A673 (cell line): ENCODE data around the gene FBXL19. TPM values are rescaled to one million over a fixed set of nuclear protein-coding genes. Genes with fewer than 3 reads are reported as not detected.

Source experiments
- BruUV-seq: library from RNA; stranded (reverse); fragments of 400-500 nt; replicated peaks from 2 replicates; lab custom pipeline; 2021; lab: Mats Ljungman, UMichigan
- CTCF ChIA-PET: fragments of 300-600 bp; sonication (Branson Sonifier 250); formaldehyde crosslinking; loops from one replicate; lab custom pipeline; 2022; ENCODE audit warnings: antibody characterized with exemption; lab: Charles Lee
- POLR2A ChIA-PET: fragments of 300-600 bp; sonication (Branson Sonifier 250); formaldehyde crosslinking; loops from one replicate; lab custom pipeline; 2022; ENCODE audit warnings: antibody characterized with exemption; ENCODE audit not compliant: low non-redundant PET; lab: Charles Lee
- DNase-seq: peaks from one replicate; pipeline ENCODE4 v3.0.0-alpha.2; 2015; ENCODE audit warnings: low spot score
- H3K27ac ChIP-seq: fragments of 200-600 bp; sonication (generic); 2 replicates; pipeline ENCODE4 v1.5.1; 2016; ENCODE audit warnings: mixed run types, low read depth, mild to moderate bottlenecking, mixed read lengths, antibody characterized with exemption, low read length; ENCODE audit not compliant: poor library complexity, severe bottlenecking
- H3K27me3 ChIP-seq: fragments of 200-600 bp; sonication (generic); replicated peaks from 2 replicates; pipeline ENCODE4 v1.6.1; 2017; ENCODE audit warnings: mixed run types, low read depth, mild to moderate bottlenecking, mixed read lengths, antibody characterized with exemption, low read length; ENCODE audit not compliant: insufficient read depth, poor library complexity
- H3K36me3 ChIP-seq: fragments of 200-600 bp; sonication (generic); 2 replicates; pipeline ENCODE4 v1.6.1; 2016; ENCODE audit warnings: mixed run types, mild to moderate bottlenecking, mixed read lengths, antibody characterized with exemption, low read length; ENCODE audit not compliant: insufficient read depth, poor library complexity, severe bottlenecking
- H3K4me1 ChIP-seq: fragments of 200-600 bp; sonication (generic); 2 replicates; pipeline ENCODE4 v1.6.1; 2017; ENCODE audit warnings: mixed run types, mild to moderate bottlenecking, mixed read lengths, antibody characterized with exemption, low read length; ENCODE audit not compliant: insufficient read depth, poor library complexity, severe bottlenecking
- H3K4me3 ChIP-seq: fragments of 200-600 bp; sonication (generic); 2 replicates; pipeline ENCODE4 v1.5.1; 2016; ENCODE audit warnings: low read depth, mixed run types, mild to moderate bottlenecking, mixed read lengths, low read length; ENCODE audit not compliant: poor library complexity, severe bottlenecking
- H3K9me3 ChIP-seq: fragments of 200-600 bp; sonication (generic); 2 replicates; pipeline ENCODE4 v1.6.1; 2016; ENCODE audit warnings: mixed run types, low read depth, mild to moderate bottlenecking, mixed read lengths, antibody characterized with exemption, low read length; ENCODE audit not compliant: poor library complexity, severe bottlenecking
- EZH2 ChIP-seq: fragments of 200-600 bp; sonication (generic); IDR thresholded peaks from 2 replicates; pipeline ENCODE4 v1.6.1; 2017; ENCODE audit warnings: borderline replicate concordance, low read depth, mild to moderate bottlenecking, mixed read lengths, antibody characterized with exemption, low read length; ENCODE audit not compliant: poor library complexity, severe bottlenecking
- intact Hi-C: fragments of 100-400 bp; cut with micrococcal nuclease; formaldehyde crosslinking; loops from one replicate; pipeline ENCODE4 v1.10.0; 2022; ENCODE audit not compliant: unreplicated experiment
- total RNA-seq: library from RNA; stranded (reverse); gene quantifications from 2 replicates; pipeline ENCODE4 v1.2.3, GENCODE V29; 2021
- TF ChIP-seq, protein P1 (sequence below): fragments of 300-800, 200-600 bp; sonication (generic); conservative IDR thresholded peaks from 2 replicates; pipeline ENCODE4 v1.5.1; 2017; ENCODE audit warnings: low read depth, mild to moderate bottlenecking, antibody characterized with exemption, low read length, moderate library complexity, mixed read lengths

FBXL19 gene
- total RNA-seq, 1 experiment from 2014 or later = 39.3 TPM

DNA sequence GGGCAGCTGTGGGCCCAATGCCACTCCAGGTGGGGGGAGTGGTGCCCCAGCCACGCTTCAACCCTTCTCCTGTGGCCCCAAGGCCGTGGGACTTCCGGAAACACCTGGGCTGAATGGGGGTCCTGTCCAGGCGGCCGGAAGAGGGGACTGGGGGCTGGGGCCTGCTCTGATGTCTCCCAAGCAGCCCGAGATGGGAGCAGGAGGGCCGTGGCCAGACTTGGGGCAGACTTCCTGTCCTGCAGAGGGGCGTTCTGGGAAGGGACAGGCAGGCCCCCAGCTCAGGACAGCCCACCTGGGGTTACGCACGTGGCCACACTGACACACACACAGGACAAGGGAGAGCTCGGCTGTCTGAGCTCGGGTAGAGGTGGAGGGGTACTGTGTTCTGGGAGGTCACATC, 66.7 kb downstream of the FBXL19 start:
- Histone ChIP-seq H3K27me3 (no peaks in the 10 kb centered on the region), H3K36me3 (no peaks in the 10 kb centered on the region), H3K4me3 (no peak overlapping the region), H3K4me1 (no peaks in the 10 kb centered on the region), H3K27ac (no peak overlapping the region), H3K9me3 (no peaks in the 10 kb centered on the region)
- BruUV-seq = no TSS peak
- no peak for DNase-seq
- ChIA-PET POLR2A (no interaction called here), CTCF (no interaction called here)
- intact Hi-C loops = no loop called here
- TF ChIP-seq, protein P1, sequence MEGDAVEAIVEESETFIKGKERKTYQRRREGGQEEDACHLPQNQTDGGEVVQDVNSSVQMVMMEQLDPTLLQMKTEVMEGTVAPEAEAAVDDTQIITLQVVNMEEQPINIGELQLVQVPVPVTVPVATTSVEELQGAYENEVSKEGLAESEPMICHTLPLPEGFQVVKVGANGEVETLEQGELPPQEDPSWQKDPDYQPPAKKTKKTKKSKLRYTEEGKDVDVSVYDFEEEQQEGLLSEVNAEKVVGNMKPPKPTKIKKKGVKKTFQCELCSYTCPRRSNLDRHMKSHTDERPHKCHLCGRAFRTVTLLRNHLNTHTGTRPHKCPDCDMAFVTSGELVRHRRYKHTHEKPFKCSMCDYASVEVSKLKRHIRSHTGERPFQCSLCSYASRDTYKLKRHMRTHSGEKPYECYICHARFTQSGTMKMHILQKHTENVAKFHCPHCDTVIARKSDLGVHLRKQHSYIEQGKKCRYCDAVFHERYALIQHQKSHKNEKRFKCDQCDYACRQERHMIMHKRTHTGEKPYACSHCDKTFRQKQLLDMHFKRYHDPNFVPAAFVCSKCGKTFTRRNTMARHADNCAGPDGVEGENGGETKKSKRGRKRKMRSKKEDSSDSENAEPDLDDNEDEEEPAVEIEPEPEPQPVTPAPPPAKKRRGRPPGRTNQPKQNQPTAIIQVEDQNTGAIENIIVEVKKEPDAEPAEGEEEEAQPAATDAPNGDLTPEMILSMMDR = no peak
- TF ChIP-seq EZH2 = no peak

DNA sequence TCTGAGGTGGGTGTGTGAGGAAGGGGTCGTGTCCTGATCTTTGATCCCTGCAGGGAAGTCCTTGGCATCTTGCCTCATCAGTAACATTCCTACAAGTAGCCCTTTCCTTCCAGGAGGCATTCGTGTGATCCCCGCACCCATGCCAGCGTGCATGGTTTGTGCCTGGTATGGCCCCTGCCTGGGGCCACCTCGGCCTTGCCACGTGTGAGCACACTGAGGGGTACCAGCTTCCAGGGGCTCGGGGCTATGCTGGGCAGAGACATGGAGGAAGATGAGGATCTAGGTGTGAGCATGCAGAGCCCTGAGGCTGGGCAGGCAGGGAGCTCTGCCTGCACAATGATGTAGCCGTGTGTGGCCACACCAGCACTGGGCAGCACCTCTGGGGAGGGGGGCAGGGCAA, 67.7 kb downstream of the FBXL19 start:
- no TSS peak for BruUV-seq
- Histone ChIP-seq H3K27me3 (no peaks in the 10 kb centered on the region), H3K9me3 (no peaks in the 10 kb centered on the region), H3K4me3 (no peak overlapping the region), H3K4me1 (no peaks in the 10 kb centered on the region), H3K27ac (no peak overlapping the region), H3K36me3 (no peaks in the 10 kb centered on the region)
- ChIA-PET CTCF (no interaction called here), POLR2A (no interaction called here)
- no peak for DNase-seq
- TF ChIP-seq, protein P1 = no peak
- no peak for TF ChIP-seq EZH2
- intact Hi-C loops = no loop called here

DNA sequence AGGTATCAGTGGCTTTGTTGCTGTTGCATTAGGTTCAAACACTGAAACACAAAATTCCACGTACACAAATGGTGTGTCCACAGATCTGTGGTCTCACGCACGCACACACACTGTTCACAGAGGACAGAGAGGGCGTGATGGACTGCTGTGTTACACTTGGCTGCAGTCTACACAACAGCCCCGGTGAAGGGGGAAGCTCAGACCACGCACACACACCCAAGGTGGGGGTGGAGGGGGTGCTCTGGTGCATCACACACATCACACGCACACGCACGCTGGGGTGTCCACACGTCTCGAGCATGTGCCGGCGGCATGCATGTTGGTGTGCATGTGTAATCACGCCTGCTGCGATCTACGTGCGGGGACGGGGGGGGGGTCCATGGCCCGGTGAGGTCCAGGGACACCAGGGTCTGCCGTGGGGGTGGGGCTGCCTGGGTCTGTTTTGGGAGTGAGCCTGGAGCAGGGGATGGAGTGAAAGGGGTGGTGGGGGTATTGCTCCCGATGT, 69.0 kb downstream of the FBXL19 start:
- POLR2A ChIA-PET = no interaction called here
- Histone ChIP-seq H3K9me3 (no peaks in the 10 kb centered on the region), H3K4me3 (no peak overlapping the region), H3K27ac (no peak overlapping the region), H3K27me3 (no peaks in the 10 kb centered on the region), H3K36me3 (no peaks in the 10 kb centered on the region), H3K4me1 (no peaks in the 10 kb centered on the region)
- intact Hi-C loops = no loop called here
- BruUV-seq = no TSS peak
- DNase-seq = no peak
- CTCF ChIA-PET = no interaction called here
- TF ChIP-seq, protein P1 = no peak
- TF ChIP-seq EZH2 = no peak
